GM18502 (cell line): ENCODE data around the gene LRRC40.
"Not testable (repeated sequence)": the region's sequence is repeated elsewhere in the genome, so short reads cannot be mapped to it uniquely, and the experiment has no call there.

Experiments
- ATAC-seq: cut with Tn5 transposase; IDR thresholded peaks from one replicate; pipeline ENCODE4 v1.9.1; 2021; ENCODE audit warnings: mild to moderate bottlenecking; ENCODE audit not compliant: unreplicated experiment, poor library complexity

Gene LRRC40

DNA sequence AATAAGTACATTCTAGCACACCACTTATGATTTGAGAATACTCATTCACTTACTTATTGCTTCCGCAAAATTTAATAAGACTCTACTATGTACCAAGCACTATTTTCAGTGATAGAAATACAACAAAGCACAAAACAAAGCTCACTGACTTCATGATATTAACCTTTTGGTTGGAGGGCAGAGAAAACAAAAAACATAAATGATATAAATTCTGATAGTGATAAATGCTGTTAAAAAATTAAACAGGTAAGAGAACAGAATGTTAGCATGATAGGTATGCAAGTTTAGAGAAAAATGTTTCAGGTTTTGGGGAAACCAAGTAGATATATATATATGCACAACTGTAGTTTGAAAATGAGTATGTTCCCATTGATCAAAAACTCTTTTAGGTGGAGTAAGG is 1.2 kb downstream of the LRRC40 start:
- no peak for ATAC-seq

GRCh38 chr1:70202173-70202758 is 3.1 kb downstream of the LRRC40 start:
- ATAC-seq, result peak; percentile 35

- ATAC-seq, result no peak
Observed at GRCh38 chr1:70200065-70200464, 5.3 kb downstream of the LRRC40 start.

DNA sequence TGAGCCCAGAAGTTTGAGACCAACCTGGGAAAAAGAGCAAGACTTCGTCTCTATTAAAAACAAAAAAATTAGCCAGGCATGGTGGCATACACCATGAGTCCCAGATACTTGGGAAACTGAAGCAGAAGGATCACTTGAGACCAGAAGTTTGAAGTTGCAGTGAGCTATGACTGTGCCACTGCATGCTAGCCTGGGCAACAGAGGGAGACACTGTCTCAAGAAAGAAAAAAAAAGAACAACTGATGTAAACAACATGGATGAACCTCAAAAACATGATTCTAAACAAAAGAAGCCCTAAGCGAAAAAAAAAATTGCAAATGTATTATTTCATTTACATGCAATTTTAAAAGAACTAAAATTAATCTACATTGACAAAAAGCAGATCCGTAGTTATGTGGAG is 9.0 kb downstream of the LRRC40 start:
- no peak for ATAC-seq

- no peak for ATAC-seq
Observed at GRCh38 chr1:70195342-70195741, 10.0 kb downstream of the LRRC40 start.

DNA sequence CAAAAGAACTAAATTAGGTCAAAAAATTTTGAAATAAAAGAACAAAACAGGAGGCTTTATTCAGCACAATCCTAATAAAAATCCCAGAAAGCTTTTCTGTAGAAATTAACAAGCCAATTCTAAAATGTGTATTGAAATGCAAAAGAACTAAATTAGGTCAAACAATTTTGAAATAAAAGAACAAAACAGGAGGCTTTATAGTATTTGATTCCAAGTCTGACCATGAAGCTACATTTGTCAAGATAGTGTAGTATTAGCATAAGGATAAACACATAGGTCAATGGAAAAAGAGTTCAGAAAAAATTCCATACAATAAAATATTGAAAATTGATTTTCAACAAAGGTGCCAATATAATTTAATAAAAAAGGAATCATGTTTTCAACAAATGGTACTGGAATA is 10.8 kb downstream of the LRRC40 start:
- ATAC-seq, result no peak

DNA sequence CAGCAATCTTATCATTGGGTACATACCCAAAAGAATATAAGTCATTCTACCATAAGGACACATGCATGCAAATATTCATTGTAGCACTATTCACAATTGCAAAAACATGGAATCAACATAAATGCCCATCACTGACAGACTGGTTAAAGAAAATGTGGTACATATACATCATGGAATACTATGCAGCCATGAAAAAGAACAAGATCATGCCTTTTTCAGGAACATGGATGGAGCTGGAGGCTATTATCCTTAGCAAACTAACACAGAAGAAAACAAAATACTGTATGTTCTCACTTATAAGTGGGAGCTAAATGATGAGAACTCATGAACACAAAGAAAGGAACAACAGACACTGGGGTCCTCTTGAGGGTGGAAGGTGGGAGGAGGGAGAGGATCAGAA is 12.9 kb downstream of the LRRC40 start:
- ATAC-seq, result not testable (repeated sequence)

DNA sequence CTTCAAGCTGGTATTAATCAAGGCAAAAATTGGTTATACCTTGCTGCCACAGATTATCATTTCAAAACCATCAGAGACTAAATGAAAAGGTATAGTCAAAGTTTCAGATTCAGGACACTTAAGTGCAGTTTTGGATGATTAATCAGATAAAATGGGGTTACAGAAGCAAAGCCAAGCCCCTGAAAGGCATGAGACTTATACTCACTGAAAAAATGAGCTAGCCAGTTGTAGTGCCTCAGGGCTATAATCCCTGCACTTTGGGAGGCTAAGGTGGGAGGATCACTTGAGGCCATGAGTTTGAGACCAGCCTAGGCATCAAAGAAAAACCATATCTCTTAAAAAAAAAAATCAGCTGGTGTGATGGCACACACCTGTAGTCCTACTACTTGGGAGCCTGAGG is 15.2 kb downstream of the LRRC40 start:
- ATAC-seq, result no peak

DNA sequence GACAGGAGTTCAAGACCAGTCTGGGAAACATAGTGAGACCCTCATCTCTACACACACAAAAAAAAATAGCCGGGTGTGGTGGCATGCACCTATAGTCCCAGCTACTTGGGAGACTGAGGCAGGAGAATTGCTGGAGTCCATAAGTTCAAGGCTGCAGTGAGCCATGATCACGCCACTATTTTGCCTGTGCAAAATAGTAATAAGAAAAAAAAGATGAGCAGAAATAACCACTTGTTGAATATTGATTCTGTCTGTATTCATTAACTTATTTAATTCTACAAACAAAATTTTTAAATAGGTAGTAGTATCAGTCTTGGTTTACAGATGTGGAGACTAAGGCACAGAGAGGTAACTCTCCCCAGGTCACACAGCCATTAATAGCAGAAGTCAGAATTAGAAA is 16.9 kb downstream of the LRRC40 start:
- no peak for ATAC-seq

GRCh38 chr1:70185181-70185580 is 20.2 kb downstream of the LRRC40 start:
- ATAC-seq, result not testable (repeated sequence)

- ATAC-seq, result no peak
Observed at GRCh38 chr1:70171512-70171911, 33.9 kb downstream of the LRRC40 start.

GRCh38 chr1:70169018-70169839 is 36.1 kb downstream of the LRRC40 start:
- ATAC-seq, result no peak

DNA sequence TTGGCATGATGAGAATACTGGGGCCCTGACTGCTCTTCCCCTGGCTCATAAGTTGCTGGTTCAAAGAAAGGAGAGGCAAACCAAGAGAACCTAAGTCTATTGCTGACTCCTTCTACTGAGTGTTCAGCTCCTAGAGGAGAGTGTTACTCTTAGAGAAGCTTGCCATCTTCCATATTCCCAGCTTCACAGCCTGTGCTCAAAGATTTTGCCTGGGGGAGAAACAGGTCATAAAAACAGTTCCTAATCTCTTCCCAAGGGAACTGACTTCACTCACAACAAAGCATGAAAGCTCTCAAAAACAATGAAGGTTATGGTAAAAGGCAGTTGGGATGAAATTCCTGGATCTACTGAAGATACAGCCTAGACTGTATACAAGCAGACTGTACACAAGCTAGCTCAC is 37.1 kb downstream of the LRRC40 start:
- ATAC-seq, result no peak

- no peak for ATAC-seq
Observed at GRCh38 chr1:70164350-70164749, 41.0 kb downstream of the LRRC40 start.

GRCh38 chr1:70156529-70157120 is 48.8 kb downstream of the LRRC40 start:
- ATAC-seq, result no peak

- no peak for ATAC-seq
Observed at GRCh38 chr1:70153739-70154138, 51.6 kb downstream of the LRRC40 start.

DNA sequence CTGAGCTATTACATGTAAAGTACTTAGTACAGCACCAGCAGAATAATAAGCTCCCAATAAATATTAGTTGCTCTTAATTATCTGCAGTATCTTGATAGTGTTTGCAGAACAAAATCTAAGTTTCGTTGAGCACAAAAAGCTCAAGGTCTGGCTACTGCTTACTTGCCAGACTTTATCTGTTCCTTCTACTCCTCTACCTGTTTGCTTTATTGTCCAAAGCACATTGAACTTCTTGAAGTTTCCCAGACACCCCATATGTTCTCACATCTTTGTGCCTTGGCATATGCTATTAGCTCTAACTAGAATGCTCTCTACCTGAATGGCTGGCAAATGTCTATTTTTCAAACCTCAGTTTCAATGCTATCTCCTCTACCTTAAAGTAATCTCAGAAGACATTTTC is 54.9 kb downstream of the LRRC40 start:
- ATAC-seq, result no peak

GRCh38 chr1:70146488-70146887 is 58.9 kb downstream of the LRRC40 start:
- ATAC-seq, result no peak

- ATAC-seq, result no peak
Observed at GRCh38 chr1:70143048-70143659, 62.2 kb downstream of the LRRC40 start.

DNA sequence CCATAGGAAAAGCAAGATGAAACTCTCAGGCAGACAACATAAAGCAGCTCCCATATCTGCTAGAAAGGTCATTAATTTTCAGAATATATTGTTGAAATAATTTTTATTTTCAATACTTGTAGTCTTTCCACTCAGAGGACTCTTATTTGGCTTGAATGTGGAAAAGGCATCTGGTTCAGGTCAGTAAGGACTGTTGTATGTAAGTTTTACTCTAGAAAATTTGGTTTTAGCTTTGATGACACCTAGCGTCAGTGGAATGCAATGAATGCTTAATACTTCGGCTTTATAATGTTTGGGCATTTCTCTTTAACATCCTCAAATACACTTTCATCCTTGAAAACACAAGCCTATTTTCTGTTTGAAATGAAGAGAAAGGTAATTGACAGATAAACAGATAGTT is 63.3 kb downstream of the LRRC40 start:
- ATAC-seq, result no peak

DNA sequence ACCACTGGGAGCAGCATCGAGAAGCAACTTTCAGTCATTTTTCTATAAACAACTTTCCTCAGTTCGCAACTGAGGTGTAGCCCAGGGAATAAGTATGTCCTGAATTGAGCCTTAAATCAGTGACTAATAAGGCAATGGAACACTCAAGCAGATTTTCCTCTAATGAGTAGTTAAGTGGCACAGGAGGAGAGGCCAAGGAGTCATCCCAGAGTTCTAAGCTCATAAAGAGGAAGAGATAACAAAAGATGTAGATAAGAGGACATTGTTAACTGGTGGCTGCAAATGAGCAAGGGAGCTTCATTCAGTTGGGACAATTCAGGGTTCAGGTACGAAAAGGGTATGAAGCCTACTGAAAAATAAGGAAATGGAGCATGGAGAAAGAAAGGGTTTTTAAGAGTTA is 64.5 kb downstream of the LRRC40 start:
- ATAC-seq, result no peak
